Right atrium auricular region (tissue), 2 donors: ENCODE measurements around the gene SYNRG. TPM values are rescaled to one million over a fixed set of nuclear protein-coding genes. Genes with fewer than 3 reads are reported as not detected.
A peak's percentile ranks its signal among the peaks of the same experiment; 100 is the strongest.

Experiments used
- DNase-seq: peaks from one replicate; pipeline ENCODE4 v3.0.0-alpha.2; 2019; ENCODE audit warnings: low spot score
- H3K27ac ChIP-seq, 2 donors: fragments of 200-600 bp; sonication (generic); 1 replicate in 1 of 2; 2 replicates in 1 of 2; pipeline ENCODE4 v1.5.1; 2016 to 2019
- H3K27me3 ChIP-seq, 2 donors: fragments of 200-600 bp; sonication (generic); one replicate each; pipeline versions ENCODE4 v1.5.1 to v1.6.0; 2017 to 2019
- H3K36me3 ChIP-seq: fragments of 200-600 bp; sonication (generic); one replicate; pipeline ENCODE4 v1.5.1; 2016
- H3K4me1 ChIP-seq, 2 donors: fragments of 200-600 bp; sonication (generic); one replicate each; pipeline versions ENCODE4 v1.5.1 to v1.6.0; 2017 to 2019
- H3K4me3 ChIP-seq, 2 donors: fragments of 200-600 bp; sonication (generic); 1 replicate in 1 of 2; 2 replicates in 1 of 2; pipeline ENCODE4 v1.5.1; 2017 to 2019; ENCODE audit warnings: mild to moderate bottlenecking in 1 of 2, moderate library complexity in 1 of 2
- H3K9me3 ChIP-seq, 2 donors: fragments of 200-600 bp; sonication (generic); one replicate each; pipeline ENCODE4 v1.5.1; 2019
- total RNA-seq, 2 donors: library from RNA; depleted of rRNA; stranded (reverse); fragments of >200 nt; gene quantifications; one replicate each; pipeline ENCODE4 v1.1.0, GENCODE V29; 2016
- TF ChIP-seq, protein P1 (sequence below), 2 donors: fragments of 200-600 bp; sonication (generic); IDR thresholded peaks; one replicate each; pipeline ENCODE4 v1.5.1; 2019; ENCODE audit warnings: antibody characterized with exemption in 2 of 2

The SYNRG gene
- total RNA-seq, 2 donors from 2014 or later, result 15.0 to 18.4 TPM

GRCh38 chr17:37570527-37571093 lies 38.6 kb downstream of the SYNRG start:
- H3K36me3 ChIP-seq, result peaks cover 65% of the 10 kb centered on the region
- H3K27me3 ChIP-seq, result no peaks in the 10 kb centered on the region
- TF ChIP-seq, protein P1, sequence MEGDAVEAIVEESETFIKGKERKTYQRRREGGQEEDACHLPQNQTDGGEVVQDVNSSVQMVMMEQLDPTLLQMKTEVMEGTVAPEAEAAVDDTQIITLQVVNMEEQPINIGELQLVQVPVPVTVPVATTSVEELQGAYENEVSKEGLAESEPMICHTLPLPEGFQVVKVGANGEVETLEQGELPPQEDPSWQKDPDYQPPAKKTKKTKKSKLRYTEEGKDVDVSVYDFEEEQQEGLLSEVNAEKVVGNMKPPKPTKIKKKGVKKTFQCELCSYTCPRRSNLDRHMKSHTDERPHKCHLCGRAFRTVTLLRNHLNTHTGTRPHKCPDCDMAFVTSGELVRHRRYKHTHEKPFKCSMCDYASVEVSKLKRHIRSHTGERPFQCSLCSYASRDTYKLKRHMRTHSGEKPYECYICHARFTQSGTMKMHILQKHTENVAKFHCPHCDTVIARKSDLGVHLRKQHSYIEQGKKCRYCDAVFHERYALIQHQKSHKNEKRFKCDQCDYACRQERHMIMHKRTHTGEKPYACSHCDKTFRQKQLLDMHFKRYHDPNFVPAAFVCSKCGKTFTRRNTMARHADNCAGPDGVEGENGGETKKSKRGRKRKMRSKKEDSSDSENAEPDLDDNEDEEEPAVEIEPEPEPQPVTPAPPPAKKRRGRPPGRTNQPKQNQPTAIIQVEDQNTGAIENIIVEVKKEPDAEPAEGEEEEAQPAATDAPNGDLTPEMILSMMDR (IDR thresholded peaks at IDR 0.05), result peak; percentile 34 to 67
- no peak overlapping the region for H3K4me3 ChIP-seq
- H3K4me1 ChIP-seq, result no peaks in the 10 kb centered on the region
- no peak overlapping the region for H3K27ac ChIP-seq
- H3K9me3 ChIP-seq, result peaks cover 0 to 7% of the 10 kb centered on the region in 2 donors
- DNase-seq, result no peak

DNA sequence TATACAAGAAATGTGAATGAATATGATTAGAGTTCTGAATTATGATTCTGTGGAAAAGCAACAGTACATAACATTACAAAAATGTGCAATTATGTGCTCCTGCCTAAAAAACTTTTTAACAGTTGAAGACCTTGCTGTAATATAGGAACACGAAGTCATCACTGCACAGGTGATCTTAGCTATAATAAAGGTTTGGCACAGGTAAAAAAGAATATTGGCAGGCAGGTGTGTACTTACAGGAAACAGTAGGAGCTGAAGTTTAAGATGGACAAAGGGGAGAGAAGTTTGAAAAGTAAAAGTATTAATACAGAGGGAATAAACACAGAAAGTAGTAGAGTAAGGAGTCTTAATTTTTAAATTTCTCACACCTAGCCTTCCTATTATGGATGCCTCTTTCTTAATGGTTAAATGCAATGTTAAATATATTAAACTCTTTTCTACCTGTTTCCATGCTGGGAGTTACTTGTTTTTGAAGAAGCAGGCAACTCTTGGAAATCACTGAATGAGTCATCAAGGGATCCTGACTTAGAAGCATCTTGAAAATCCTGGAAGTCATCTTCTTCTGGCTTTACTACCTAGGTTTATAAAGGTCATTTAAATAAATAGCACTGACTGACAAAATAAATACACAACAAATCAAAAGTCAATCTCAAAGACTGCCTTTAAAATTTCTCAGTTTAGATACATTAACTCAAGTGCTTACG lies 40.7 kb downstream of the SYNRG start:
- TF ChIP-seq, protein P1 (IDR thresholded peaks at IDR 0.05), result no peak
- Histone ChIP-seq H3K9me3 (no peaks in the 10 kb centered on the region), H3K4me1 (no peaks in the 10 kb centered on the region), H3K27me3 (no peaks in the 10 kb centered on the region), H3K36me3 (peaks cover 61% of the 10 kb centered on the region), H3K4me3 (no peak overlapping the region), H3K27ac (no peak overlapping the region)
- DNase-seq, result no peak

DNA sequence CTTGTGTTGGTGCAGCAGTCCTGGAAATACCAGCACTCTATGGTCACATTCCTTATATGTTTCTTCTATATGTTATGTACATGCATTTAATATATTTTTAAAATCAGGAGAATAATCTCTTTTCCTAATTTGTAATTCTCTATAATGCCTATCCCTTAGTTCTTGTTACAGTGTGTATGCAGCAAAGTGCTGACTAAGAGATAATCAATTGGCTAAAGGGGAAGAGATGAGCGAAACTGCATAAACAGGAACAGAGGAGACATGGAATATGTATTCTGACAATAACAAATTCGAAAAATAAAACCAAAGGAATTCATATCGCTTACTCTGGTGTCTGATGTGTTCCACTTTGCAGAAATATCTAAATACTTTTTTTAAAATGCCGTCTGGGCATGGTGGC lies 41.7 kb downstream of the SYNRG start:
- Histone ChIP-seq H3K36me3 (peaks cover 61% of the 10 kb centered on the region), H3K4me3 (no peak overlapping the region), H3K27me3 (no peaks in the 10 kb centered on the region), H3K27ac (no peak overlapping the region), H3K4me1 (no peaks in the 10 kb centered on the region), H3K9me3 (no peaks in the 10 kb centered on the region)
- DNase-seq, result no peak
- TF ChIP-seq, protein P1 (IDR thresholded peaks at IDR 0.05), result no peak

DNA sequence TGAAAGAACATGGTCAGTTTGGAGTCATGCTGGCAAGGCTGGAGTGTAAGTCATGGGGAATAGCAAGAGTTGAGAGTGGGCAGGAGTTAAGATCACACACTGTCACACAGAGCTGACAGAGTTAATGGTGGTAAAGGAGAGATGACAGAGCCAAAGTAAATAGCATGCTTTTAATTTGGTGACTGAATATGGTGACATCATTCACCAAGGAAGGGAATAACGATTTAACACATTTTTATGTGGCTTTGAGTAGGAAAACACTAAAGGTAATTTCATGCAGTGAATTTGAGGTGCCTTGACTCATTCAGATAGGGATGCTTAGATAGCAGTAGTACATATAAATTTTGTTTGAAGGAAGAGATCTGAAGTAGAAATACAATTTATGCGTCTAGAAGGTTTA lies 42.1 kb downstream of the SYNRG start:
- H3K4me3 ChIP-seq, result no peak overlapping the region
- H3K9me3 ChIP-seq, result no peaks in the 10 kb centered on the region
- no peak for DNase-seq
- TF ChIP-seq, protein P1 (IDR thresholded peaks at IDR 0.05), result no peak
- peaks cover 64% of the 10 kb centered on the region for H3K36me3 ChIP-seq
- no peaks in the 10 kb centered on the region for H3K27me3 ChIP-seq
- no peaks in the 10 kb centered on the region for H3K4me1 ChIP-seq
- no peak overlapping the region for H3K27ac ChIP-seq

- Histone ChIP-seq H3K36me3 (peaks cover 67% of the 10 kb centered on the region), H3K27me3 (no peaks in the 10 kb centered on the region), H3K27ac (no peak overlapping the region), H3K9me3 (no peaks in the 10 kb centered on the region), H3K4me1 (no peaks in the 10 kb centered on the region), H3K4me3 (no peak overlapping the region)
- DNase-seq, result no peak
- TF ChIP-seq, protein P1 (IDR thresholded peaks at IDR 0.05), result no peak
Observed at GRCh38 chr17:37564252-37564651, 45.0 kb downstream of the SYNRG start.
